DOHH2 (cell line): Measurements from ENCODE around the gene EFNA3.
A peak's percentile ranks its signal among the peaks of the same experiment; 100 is the strongest.

Source experiments
- CTCF ChIP-seq: fragments of 200-600 bp; sonication (generic); IDR thresholded peaks from one replicate; pipeline ENCODE4 v1.5.1; 2014; ENCODE audit warnings: antibody characterized with exemption, mild to moderate bottlenecking, low read depth, low read length; ENCODE audit not compliant: poor library complexity, severe bottlenecking
- EZH2phosphoT487 ChIP-seq: fragments of 200-600 bp; sonication (generic); IDR thresholded peaks from 2 replicates; pipeline ENCODE4 v1.6.1; 2017; ENCODE audit warnings: borderline replicate concordance, mild to moderate bottlenecking, antibody characterized with exemption, low read length, moderate library complexity, mixed read lengths

GRCh38 chr1:155126556-155127104, 48.0 kb downstream of the EFNA3 start:
- peak; percentile 18 for TF ChIP-seq CTCF
- TF ChIP-seq EZH2phosphoT487: no peak
